ENCODE results near the gene SCNM1.

The SCNM1 gene

GRCh38 chr1:151165738-151166504 lies at the start of gene SCNM1, which contains the start of gene LYSMD1:
Gene SCNM1, plus strand, starts transcription at chr1:151166144. Its CDS starts 9 bp downstream, at chr1:151166153.
Gene LYSMD1, minus strand, starts transcription at chr1:151165902. Its CDS starts 644 bp downstream, at chr1:151165258.
- TF ChIP-seq CTCF (IDR thresholded peaks at IDR 0.05) (no peak), ZFX (IDR thresholded peaks at IDR 0.05; ENCODE audit: borderline replicate concordance) (0 out of 2 replicates have a peak, but pooled peaks have one; percentile 74)
- H3K27ac ChIP-seq, result peak within 1 kb of the TSS; percentile 68

GRCh38 chr1:151124763-151125403 lies 41.1 kb upstream of the SCNM1 start:
- TF ChIP-seq ZFX (IDR thresholded peaks at IDR 0.05; ENCODE audit: borderline replicate concordance) (no peak), CTCF (IDR thresholded peaks at IDR 0.05) (no peak)

GRCh38 chr1:151128800-151129199 lies 37.1 kb upstream of the SCNM1 start:
- H3K27ac ChIP-seq, result no peak overlapping the region
- TF ChIP-seq ZFX (IDR thresholded peaks at IDR 0.05; ENCODE audit: borderline replicate concordance), result no peak
- TF ChIP-seq CTCF (IDR thresholded peaks at IDR 0.05), result no peak

More at GRCh38 chr1:151124763-151125403, 41.1 kb upstream of the SCNM1 start:
- H3K27ac ChIP-seq, result no peak overlapping the region

GRCh38 chr1:151130987-151131586 lies 34.9 kb upstream of the SCNM1 start:
- H3K27ac ChIP-seq, result no peak overlapping the region
- TF ChIP-seq ZFX (IDR thresholded peaks at IDR 0.05; ENCODE audit: borderline replicate concordance) (no peak), CTCF (IDR thresholded peaks at IDR 0.05) (no peak)

GRCh38 chr1:151131701-151132334 lies 34.1 kb upstream of the SCNM1 start:
- TF ChIP-seq CTCF (IDR thresholded peaks at IDR 0.05) (no peak), ZFX (IDR thresholded peaks at IDR 0.05; ENCODE audit: borderline replicate concordance) (no peak)
- no peak overlapping the region for H3K27ac ChIP-seq

- TF ChIP-seq ZFX (IDR thresholded peaks at IDR 0.05; ENCODE audit: borderline replicate concordance) (no peak), CTCF (IDR thresholded peaks at IDR 0.05) (no peak)
- no peak overlapping the region for H3K27ac ChIP-seq
Observed at GRCh38 chr1:151132335-151133017, 33.5 kb upstream of the SCNM1 start.

Data from 22Rv1 (cell line).